Right lung (tissue), 5 donors: ENCODE results near the gene COG3. TPM values are rescaled to one million over a fixed set of nuclear protein-coding genes. Genes with fewer than 3 reads are reported as not detected.

Source experiments
- DNase-seq, 2 donors: peaks; one replicate each; pipeline ENCODE4 v3.0.0-alpha.2; 2013
- polyA plus RNA-seq, 5 donors: library from polyadenylated mRNA; unstranded; fragments of 120-200 nt; gene quantifications; one replicate each; pipeline versions ENCODE4 v1.2.1 to v1.2.3, GENCODE V29; 2013; ENCODE audit warnings: inconsistent platforms in 1 of 5, low replicate concordance in 1 of 5; ENCODE audit not compliant: insufficient read length in 5 of 5, insufficient read depth in 1 of 5

The COG3 gene
- polyA plus RNA-seq, 5 donors, result 30.7 to 41.0 (median 35.6) TPM

DNA sequence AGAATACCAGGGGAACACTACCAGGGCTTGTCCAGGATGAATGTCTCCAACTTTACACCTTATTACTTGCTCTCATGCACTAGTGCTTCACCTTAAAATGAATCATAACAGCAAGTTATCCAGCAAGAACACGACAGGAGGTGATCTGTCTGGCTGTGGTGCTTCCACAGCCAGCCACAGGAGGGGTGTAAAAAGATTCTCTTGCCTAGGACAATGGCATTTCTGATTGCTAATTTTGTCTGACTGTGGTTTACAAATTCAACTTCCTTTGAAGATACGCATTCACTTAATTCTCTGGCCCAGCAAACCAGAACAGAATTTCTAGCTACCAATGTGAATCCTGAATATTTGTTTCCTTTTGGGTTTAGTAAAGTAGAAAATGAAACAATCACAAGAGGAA lies 23.1 kb upstream of the COG3 start:
- DNase-seq, result no peak

DNA sequence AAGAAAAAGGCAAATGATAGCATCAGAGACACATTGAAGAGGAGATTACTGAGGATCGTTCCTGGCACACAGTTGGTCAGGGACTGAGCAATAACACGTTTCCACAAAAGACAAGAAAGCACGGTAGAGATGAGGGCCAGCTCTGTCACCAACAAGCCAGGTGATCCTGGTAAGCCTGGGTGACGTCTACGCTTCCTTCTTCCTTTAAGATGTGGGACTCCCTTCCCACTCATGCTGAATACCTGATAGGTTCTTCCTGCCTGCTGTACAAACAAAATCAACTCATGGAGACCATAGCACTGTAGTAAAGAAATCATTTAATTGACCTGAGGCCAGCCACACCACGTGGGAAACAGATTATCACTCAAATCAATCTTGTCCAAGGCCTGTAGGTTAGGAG lies 19.7 kb upstream of the COG3 start:
- no peak for DNase-seq

DNA sequence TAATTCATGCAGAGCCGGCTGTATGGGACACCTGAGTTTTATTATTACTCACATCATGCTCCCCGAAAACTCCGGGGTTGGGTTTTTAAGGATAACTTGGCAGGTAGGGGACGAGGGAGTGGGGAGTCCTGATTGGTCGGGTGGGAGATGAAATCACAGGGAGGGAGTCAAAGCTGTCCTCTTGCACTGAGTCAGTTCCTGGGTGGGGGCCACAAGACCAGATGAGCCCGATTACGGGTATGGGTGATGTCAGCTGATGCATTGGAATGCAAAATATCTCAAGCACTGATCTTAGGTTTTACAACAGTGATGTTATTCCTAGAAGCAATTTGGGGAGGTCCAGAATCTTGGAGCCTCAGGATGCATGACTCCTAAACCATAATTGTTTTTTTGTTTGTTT lies 18.6 kb upstream of the COG3 start:
- DNase-seq, result no peak

DNA sequence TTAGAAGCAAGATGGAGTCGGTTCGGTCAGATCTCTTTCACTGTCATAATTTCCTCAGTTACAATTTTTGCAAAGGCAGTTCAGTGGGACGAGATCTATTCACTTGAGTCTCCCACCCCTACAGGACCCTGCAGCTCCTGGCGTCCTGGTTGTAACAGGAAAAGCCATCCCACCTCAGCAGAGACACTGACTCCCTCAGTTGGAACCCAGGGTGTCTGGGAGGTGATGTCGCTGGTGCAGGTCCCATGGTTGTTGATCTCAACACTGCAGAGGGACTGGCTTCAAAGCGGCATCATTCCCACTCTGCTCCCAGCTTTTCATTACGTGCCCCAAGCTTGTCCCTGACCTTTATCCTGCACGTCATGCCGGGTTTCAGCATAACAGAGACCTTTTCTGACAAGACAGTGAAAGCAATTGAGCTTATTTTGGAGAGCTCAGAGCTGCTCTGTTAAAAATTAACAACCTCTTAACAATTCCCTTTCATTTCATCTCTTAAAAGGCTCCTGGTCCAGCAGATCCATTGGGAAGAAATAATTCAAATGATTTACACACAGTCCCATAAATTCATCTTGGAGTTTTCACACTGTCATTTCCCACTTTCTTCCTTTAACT lies 17.6 kb upstream of the COG3 start:
- DNase-seq, result no peak

DNA sequence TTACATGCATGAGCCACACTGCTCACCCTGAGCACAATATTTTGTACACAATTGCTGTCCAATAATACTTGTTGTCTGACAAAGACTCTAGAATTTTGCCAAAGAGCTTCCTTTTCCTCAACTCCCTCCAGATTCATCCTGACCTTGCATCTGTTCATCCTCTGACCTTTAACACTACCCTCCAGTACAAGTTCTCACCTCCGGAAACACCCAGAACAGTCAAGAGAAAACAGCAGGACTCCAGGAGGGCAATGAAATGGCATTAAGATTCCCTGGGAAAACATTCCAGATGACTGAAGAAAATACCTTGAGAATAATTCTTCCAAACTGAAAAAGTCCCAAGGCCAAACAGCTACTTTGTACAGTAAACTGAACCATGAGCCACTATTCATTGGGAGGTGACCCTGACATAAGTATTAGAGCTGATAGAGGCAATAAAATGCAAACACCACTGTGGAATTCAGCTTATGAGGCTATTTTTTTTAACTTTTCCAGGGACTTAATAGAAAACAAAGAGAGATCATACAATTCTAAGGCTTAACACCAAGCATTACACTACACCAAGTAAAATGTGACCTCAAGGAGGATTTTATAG lies 15.7 kb upstream of the COG3 start:
- no peak for DNase-seq

DNA sequence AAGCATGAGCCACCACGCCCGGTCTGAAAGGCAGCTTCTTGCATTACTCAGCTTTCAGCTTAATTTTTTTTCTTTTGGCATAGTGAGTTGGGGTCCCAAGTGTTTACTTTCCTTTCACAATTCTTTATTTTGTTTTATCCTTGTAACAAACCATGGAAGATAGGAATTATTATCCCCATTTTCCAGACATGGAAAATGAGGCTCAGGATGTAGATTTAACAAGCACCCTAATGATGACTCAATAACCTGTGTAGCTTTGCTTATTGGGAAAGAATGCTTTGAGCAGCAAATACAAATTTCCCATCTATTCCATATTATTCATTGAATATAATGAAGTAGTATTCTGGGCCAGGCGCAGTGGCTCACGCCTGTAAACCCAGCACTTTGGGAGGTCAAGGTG lies 13.5 kb upstream of the COG3 start:
- no peak for DNase-seq

DNA sequence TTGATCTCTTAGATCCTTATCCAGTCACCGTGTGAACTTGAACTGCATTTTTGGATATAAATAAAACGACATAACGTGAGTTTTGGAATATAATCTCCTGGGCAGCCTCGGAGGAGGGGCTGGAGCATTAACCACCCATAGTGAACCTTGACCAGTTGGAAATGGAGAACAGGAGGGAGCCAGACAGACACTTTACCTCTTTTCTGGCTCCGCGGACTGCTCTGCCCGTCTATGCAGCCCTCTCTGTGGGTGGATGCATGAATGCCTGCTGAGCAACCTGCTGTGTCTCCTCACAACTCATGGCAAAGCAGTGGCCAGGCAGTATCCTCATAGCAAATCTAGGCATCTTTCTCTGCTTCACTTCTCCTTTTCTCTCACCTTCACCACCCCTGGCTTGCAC lies 10.5 kb upstream of the COG3 start:
- DNase-seq, result no peak

DNA sequence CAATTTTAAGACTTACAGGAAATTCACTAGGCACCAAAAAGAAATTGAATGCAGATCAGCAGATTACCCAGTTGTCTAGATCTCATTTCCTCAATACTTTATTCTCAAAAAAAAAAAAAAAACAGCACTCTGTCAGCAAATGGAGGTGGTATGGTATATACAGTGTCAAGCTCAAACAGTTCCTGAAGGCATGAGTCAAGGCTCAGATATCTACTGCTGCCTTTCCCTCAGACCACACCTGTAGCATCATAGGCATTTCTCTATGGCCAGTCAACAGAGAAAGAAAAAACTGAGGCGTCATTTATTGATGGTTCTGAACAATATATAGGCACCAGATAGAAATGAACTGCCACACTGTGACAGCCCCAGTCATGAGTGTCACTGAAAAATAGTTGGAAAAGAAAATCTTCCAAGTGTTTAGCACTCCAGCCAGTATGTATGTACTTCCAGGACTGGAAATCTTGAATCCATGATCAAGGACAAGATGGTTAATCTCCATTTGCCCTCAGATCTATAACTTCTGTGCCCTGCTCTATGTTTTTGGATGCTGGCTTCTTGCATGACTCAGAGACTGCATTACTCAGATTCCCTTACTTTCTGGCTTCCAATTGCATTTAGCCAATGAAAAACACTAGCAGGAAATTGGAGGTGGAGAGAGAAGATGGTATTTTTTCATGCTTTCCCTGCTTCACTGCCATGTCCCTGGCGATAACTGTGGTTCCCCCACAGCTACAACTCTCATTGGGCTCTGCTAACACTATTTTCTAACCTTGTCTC lies 8.4 kb upstream of the COG3 start:
- no peak for DNase-seq

DNA sequence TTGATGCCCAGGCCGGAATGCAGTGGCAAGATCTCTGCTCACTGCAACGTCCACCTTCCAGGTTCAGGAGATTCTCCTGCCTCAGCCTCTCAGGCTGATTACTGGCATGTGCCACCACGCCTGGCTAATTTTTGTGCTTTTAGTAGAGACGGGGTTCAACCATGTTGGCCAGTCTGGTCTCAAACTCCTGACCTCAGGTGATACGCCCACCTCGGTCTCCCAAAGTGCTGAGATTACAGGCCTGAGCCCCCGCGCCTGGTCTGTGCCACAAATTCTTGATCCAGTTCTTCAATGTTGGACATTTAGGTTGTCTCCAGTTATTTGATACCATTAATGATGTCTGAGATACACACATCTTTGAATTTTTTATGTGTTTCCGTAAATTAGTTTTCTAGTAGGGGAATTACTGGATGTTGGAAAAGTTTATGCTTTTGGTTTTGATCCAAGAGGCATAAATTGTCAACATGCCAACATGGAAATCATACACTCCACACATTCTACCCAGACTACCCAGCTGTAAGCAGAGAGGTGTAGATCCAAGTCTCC lies 525 bp upstream of the COG3 start:
- DNase-seq, result no peak

DNA sequence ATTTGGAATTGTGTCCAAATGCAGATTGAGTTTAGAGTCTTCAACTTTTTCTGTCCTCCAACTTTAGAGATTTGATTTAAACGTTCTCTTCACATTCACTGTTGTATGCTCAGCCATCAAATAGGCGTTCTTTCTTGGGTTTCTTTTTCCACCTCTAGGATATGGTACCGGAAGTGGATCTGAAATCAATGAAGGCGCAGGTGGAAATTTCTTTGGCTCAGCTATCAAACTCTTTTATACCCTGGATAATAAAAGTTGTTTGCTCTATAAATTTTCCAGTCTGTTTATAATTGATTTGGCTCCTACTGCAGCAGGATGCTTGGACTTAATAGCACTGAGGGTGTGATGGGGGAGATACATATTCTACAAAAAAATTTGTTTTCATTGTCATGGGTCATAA lies 1.6 kb downstream of the COG3 start:
- DNase-seq, result no peak

DNA sequence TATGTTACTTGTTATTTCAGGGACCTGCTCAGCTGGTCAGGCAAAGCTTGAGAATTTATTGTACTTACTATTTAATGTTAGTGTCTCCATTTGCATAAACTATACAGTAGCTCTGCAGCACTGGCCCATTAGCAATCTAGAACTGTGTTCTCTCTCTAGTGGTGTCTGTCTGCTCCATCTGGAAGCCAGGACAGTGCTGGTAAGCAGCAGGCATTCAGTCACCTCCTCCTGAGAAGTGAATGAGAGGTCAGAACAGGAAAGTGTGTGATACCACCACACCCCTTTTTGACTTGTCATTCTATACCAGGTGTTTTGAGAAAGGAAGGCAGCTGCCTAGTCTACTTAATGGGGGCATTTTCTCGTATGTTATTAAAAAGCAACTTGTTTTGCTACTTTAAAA lies 3.9 kb downstream of the COG3 start:
- DNase-seq, result no peak

DNA sequence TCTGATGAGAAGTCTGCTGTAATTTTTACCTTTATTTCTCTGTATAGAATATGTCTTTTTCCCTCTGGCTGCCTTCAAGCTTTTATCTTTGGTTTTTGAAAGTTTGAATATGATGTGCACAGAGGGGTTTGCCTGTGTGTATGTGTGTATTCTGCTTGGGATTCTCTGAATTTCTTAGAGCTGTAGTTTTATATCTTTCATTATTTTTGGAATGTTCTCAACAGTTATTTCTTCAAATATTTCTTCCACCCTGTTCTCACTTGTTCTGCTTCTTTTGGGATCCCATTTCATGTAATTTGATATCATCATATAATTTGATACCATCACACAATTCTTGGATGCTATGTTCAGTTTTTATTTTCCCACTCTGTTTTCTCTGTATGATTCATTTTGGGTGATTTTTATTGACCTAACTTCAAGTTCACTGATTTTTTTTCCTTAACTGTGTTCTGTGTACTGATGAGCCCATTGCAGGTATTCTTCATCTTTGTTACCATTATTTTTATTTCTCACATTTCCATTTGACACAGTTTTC lies 7.5 kb downstream of the COG3 start:
- DNase-seq, result no peak

DNA sequence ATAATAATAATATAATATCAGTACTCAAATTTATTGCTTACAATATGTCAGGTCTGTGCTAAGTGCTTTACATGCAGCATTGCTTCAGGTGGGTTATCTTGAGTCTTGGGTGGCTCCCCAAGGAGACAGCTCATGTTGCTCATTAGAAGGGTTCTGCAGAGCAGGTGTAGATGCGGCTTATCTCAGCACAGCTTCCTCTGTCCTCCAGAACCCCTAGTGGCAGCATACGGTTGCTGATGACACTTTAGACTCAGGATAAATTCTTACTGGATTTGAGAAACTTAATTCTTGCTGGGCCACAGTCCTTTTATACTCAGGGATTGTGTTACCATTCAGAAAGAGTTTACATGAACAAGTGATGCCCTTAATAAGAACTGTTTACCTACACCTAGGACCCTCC lies 8.9 kb downstream of the COG3 start:
- DNase-seq, result no peak

DNA sequence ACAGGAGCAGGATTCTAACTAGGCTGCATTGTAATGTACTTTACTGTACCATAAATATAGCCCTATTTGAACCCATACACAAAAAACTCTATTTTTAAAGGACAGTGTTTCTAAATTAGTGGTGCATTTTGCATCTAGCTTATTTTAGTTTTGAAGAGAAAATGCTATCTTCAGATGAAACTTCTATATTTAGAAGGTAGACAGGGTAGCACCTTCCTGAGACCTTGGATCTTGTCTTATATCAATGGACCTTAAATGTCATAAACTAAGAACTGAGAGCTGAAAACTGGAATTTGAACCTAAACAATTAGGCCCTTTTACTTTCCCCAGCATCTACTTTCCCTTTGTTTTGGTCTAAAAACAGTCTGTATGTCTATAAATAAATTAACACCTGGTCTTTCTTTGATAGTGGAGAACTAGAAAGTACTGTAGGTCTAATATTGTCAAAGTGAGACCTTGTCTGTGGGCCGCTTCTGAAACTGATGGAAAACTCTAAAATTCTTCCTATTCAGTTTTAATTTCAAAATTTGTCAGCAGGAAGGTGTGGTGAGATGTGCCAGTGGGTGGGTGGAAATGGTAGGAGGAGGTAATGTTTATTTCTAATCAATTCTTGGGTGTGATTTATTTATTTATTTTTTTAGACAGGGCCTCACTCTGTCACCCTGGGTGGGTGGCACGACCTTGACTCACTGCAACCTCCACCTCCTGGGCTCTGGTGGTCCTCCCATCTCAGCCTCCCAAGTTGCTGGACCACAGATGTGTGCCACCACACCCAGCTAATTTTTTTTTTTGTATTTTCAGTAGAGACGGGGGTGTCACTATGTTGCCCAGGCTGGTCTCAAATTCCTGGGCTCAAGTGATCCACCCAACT lies 10.1 kb downstream of the COG3 start:
- no peak for DNase-seq

DNA sequence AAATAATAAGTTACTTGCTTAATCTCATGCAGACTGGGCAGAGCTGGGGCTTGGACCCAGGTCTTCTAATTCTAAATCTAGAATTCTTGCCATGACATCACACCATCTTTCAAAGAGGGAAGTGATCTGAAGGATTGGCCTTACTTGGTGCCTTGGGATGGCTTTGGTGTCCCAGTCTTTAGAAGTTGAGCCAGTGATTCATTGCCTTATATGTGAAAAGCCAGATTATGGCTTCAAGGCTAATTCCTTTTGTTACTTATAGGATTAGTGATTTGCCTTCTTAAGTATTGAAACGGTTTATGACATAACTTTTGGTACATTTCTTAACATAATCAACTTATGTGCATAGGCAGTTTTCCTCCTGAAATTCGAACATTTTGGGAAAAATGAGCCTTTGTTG lies 14.9 kb downstream of the COG3 start:
- no peak for DNase-seq

DNA sequence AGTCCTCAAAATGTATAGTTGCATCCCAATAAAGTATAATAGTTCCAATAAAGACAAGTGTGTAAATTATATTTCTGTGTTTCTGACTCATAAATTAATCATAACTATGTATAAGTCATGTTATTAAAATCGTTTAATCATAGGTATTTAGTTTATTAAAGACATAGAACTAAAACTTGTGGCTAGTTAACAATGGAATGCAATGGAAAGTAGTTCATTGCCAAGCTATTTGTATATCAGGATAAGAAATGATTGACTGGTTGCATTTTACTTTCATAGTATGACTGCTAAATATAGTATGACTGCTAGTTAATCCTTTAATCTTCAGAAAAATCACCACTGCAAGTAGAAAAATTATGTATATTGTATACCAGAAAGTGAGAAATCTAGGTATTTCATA lies 16.9 kb downstream of the COG3 start:
- DNase-seq, result no peak

DNA sequence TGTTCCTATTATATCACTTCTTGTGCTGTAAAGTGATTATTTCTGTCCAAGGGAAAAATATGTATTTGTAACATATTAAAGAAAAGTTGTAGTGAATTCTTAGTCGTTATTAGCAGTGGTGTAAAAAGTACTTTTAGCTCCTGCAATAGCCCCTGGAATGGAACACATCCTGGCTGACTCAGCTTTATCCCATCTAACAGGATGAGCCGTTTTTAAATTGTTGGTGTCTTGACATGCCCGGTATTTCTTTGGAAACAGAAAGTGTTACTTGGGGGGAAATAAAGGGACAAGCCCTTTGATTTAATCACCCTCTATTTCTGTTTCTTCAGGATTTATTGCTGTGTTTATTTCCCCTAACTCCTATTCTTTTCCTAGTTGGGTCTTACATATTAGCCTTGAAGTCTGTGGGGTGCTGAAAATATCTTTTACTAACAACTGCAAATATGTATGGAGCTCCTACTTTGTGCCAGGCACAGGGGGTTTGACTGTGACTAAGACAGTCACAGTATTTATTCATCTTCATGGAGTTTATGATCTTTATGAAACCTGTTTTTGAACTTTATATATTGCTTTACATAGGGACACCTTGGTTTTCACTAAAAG lies 17.9 kb downstream of the COG3 start:
- DNase-seq, result no peak

DNA sequence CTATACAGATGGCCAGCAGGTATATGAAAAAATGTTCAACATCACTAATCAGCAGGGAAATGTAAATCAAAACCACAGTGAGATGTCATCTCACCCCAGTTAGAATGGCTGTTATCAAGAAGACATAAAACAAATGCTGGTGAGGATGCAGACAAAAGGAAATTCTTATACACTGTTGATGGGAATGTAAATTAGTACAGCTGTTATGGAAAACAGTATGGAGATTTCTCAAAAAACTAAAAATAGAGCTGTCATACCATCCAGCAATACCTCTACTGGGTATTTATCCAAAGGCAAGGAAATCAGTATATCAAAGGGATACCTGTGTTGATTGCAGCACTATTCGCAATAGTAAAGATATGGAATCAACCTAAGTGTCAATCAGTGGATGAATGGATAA lies 22.9 kb downstream of the COG3 start:
- no peak for DNase-seq

DNA sequence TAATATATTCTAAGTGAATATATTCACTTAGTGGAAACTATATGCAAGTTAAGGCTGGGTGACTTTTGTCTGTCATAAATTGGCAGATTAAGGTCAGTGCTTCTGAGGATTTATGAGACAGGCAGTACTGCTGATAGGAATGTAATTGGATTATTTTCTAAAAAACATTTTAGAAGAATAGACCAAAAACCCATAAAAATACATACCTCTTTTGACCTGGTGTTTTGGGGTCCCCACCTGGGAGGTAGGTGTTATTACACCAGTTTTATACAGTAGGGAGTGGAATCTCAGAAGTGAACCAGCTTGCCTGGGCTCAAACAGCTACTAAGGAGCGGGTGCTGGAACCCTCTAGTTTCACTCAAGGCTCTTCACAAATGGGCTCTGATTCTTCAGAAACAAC lies 25.3 kb downstream of the COG3 start:
- DNase-seq, result no peak

DNA sequence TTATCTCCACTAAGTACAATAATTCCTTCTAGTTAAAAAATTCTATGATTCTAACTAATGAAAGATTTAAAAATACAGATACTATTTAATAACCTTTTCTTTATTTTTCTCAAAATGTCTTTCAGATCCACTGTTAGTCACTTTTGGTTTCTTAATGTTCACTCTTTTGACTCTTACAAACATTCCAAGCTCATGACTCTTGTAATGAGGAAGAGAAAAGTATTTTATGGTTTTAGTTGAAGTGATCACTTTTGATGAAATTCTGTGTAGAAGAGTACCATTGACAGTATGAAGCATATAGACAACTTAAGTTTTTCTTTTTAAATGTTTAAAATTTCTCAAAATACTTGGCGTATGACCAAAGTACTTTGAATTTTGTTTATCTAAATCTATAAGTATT lies 27.8 kb downstream of the COG3 start:
- DNase-seq, result no peak

DNA sequence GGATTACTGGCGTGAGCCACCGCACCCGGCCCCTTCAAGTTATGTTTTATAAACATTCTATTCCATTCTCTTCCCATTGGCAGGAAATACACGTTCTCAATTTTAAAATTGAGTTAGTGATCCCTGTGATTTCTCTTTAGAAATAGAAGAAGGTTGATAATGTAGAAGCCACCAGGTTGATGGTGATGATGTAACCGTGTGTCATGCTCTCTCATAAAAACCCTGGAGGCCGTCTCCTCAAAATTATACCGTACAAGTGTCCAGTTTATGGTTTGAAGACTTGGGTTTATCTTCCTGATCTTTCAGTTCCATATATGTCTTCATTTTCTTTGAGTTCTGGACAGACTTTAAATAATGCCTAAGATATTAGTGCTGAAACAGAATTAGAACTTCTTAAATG lies 32.2 kb downstream of the COG3 start:
- DNase-seq, result no peak
